GM12878 (cell line): ENCODE measurements around the gene SCARB2. TPM values are rescaled to one million over a fixed set of nuclear protein-coding genes. Genes with fewer than 3 reads are reported as not detected.

Experiments
- ATAC-seq: fragments of 200-7000 bp; cut with Tn5 transposase; 3 replicates; pipeline ENCODE4 v1.9.1; 2020; ENCODE audit warnings: mild to moderate bottlenecking, moderate library complexity
- BruUV-seq: library from RNA; stranded (reverse); fragments of 400-500 nt; replicated peaks from 2 replicates; lab custom pipeline; 2021; lab: Mats Ljungman, UMichigan
- CTCF ChIA-PET: fragments of 300-600 bp; sonication (Branson Sonifier 250); formaldehyde crosslinking; extraction: SDS; loops from one replicate; lab custom pipeline; 2021; ENCODE audit warnings: inconsistent platforms; lab: Yijun Ruan, JAX
- POLR2A ChIA-PET: fragments of 350-600 bp; formaldehyde crosslinking; extraction: SDS; loops from one replicate; lab custom pipeline; 2021; ENCODE audit warnings: inconsistent platforms; lab: Charles Lee
- RAD21 ChIA-PET: fragments of 300-600 bp; sonication (Branson Sonifier 250); formaldehyde crosslinking; loops from one replicate; lab custom pipeline; 2023; ENCODE audit warnings: antibody characterized with exemption; ENCODE audit not compliant: unreplicated experiment; lab: Charles Lee
- SMC1A ChIA-PET: fragments of 300-600 bp; sonication (Branson Sonifier 250); formaldehyde crosslinking; loops from one replicate; lab custom pipeline; 2023; ENCODE audit not compliant: unreplicated experiment, uncharacterized antibody; lab: Charles Lee
- DNase-seq: peaks from one replicate; pipeline ENCODE4 v3.0.0-alpha.2; 2011; ENCODE audit warnings: low read depth, low spot score
- FAIRE-seq: peaks from 3 replicates; lab custom pipeline; 2011; peaks lifted over from hg19 to GRCh38; lab: Jason Lieb, UNC
- H2AFZ ChIP-seq: 2 replicates; pipeline ENCODE4 v1.6.0; 2011; ENCODE audit warnings: low read depth, low read length, control low read depth; ENCODE audit not compliant: control insufficient read depth
- H3K27ac ChIP-seq: 2 replicates; pipeline ENCODE4 v1.5.1; 2011; ENCODE audit warnings: control low read depth; ENCODE audit not compliant: control insufficient read depth, insufficient read depth
- H3K27me3 ChIP-seq, 2 experiments: replicated peaks in 1 of 2; 2 replicates each; pipeline versions ENCODE4 v1.6.0 to v1.6.1; 2011; ENCODE audit warnings: low read length in 1 of 2; ENCODE audit not compliant: control insufficient read depth in 2 of 2, insufficient read depth in 2 of 2
- H3K36me3 ChIP-seq, 2 experiments: 2 replicates each; pipeline ENCODE4 v1.5.1; 2011; ENCODE audit warnings: low read length in 1 of 2; ENCODE audit not compliant: control insufficient read depth in 2 of 2, insufficient read depth in 2 of 2
- H3K4me1 ChIP-seq: 2 replicates; pipeline ENCODE4 v1.6.1; 2011; ENCODE audit warnings: mild to moderate bottlenecking, low read length, moderate library complexity, mixed read lengths; ENCODE audit not compliant: control insufficient read depth, insufficient read depth
- H3K4me2 ChIP-seq: 2 replicates; pipeline ENCODE4 v1.6.0; 2011; ENCODE audit warnings: control low read depth; ENCODE audit not compliant: control insufficient read depth, insufficient read depth
- H3K4me3 ChIP-seq: fragments of 200-600 bp; sonication (generic); 2 replicates; pipeline ENCODE4 v1.5.1; 2016
- H3K79me2 ChIP-seq: 2 replicates; pipeline ENCODE4 v1.6.0; 2011; ENCODE audit warnings: low read length; ENCODE audit not compliant: control insufficient read depth, insufficient read depth
- H3K9ac ChIP-seq: 2 replicates; pipeline ENCODE4 v1.8.0; 2011; ENCODE audit warnings: low read length, control low read depth, mixed read lengths; ENCODE audit not compliant: control insufficient read depth, insufficient read depth
- H3K9me3 ChIP-seq: replicated peaks from 3 replicates; pipeline ENCODE4 v1.5.1; 2011; ENCODE audit warnings: mild to moderate bottlenecking, low read length; ENCODE audit not compliant: control insufficient read depth, insufficient read depth
- H4K20me1 ChIP-seq: 2 replicates; pipeline ENCODE4 v1.6.0; 2011; ENCODE audit not compliant: control insufficient read depth, insufficient read depth
- E4F1 ChIP-seq: fragments of 450-650 bp; IDR thresholded peaks from 2 replicates; pipeline ENCODE4 v1.6.1; 2018; ENCODE audit warnings: borderline replicate concordance, mild to moderate bottlenecking; ENCODE audit not compliant: partially characterized antibody
- GABPA ChIP-seq: IDR thresholded peaks from 2 replicates; pipeline ENCODE4 v1.6.1; 2014; ENCODE audit warnings: antibody characterized with exemption, low read depth, mild to moderate bottlenecking, inconsistent platforms
- REST ChIP-seq: IDR thresholded peaks from 2 replicates; pipeline ENCODE4 v1.6.1; 2012; ENCODE audit warnings: mild to moderate bottlenecking, low read depth, low read length
- TAF1 ChIP-seq: IDR thresholded peaks from 2 replicates; pipeline ENCODE4 v1.6.1; 2011; ENCODE audit warnings: mild to moderate bottlenecking, low read depth, low read length, borderline replicate concordance
- ZBTB40 ChIP-seq: fragments of 450-650 bp; IDR thresholded peaks from 2 replicates; pipeline ENCODE4 v1.6.1; 2016; ENCODE audit warnings: mild to moderate bottlenecking, moderate library complexity, borderline replicate concordance
- ZNF592 ChIP-seq: fragments of 450-650 bp; IDR thresholded peaks from 2 replicates; pipeline ENCODE4 v1.6.1; 2017; ENCODE audit warnings: mild to moderate bottlenecking, moderate library complexity
- WGBS: methylation state at CpG from one replicate; pipeline ENCODE4 v1.1.6; 2016; ENCODE audit warnings: low lambda C conversion rate; ENCODE audit not compliant: insufficient replicate concordance, insufficient coverage; ENCODE audit errors: missing lambda C conversion rate; 5-methylcytosine and 5-hydroxymethylcytosine counted together
- in situ Hi-C: fragments of 300-500 bp; cut with MboI; formaldehyde crosslinking; loops from 9 replicates; pipeline ENCODE4 v1.14.3; 2018; ENCODE audit warnings: mixed read lengths
- intact Hi-C: fragments of 100-400 bp; cut with micrococcal nuclease; formaldehyde crosslinking; loops from one replicate; pipeline ENCODE4 v1.14.2; 2022; ENCODE audit not compliant: unreplicated experiment
- polyA plus RNA-seq, 11 experiments: library from polyadenylated mRNA; depleted of rRNA in 4 of 11; unstranded in 6 of 11; stranded (reverse) in 5 of 11; fragments of >200 nt; fragmentation: Nextera tagmentation in 4 of 11; fragmentation: Illumina TruSeq in 1 of 11; extraction: Ambion mirVana in 4 of 11; extraction: Trizol in 1 of 11; gene quantifications; 1 replicate in 1 of 11; 2 replicates in 10 of 11; pipeline versions ENCODE4 v1.2.1 to v1.2.3, GENCODE V29; 2011 to 2016; ENCODE audit warnings: inconsistent platforms in 2 of 11, missing spikeins in 2 of 11, low read depth in 1 of 11
- total RNA-seq, 4 experiments: library from RNA; depleted of rRNA in 3 of 4; stranded (reverse); fragments of >200 nt in 3 of 4; fragmentation: Illumina TruSeq in 1 of 4; extraction: Trizol in 1 of 4; gene quantifications; 2 replicates each; pipeline versions ENCODE4 v1.2.1 to v1.2.3, GENCODE V29; 2013 to 2021

The SCARB2 gene
- total and polyA plus RNA-seq, 10 of the 15 experiments (the other 5 are each of a cell fraction or from before 2014, with no cell fraction given) = 2.1 to 11.7 (median 9.5) TPM

DNA sequence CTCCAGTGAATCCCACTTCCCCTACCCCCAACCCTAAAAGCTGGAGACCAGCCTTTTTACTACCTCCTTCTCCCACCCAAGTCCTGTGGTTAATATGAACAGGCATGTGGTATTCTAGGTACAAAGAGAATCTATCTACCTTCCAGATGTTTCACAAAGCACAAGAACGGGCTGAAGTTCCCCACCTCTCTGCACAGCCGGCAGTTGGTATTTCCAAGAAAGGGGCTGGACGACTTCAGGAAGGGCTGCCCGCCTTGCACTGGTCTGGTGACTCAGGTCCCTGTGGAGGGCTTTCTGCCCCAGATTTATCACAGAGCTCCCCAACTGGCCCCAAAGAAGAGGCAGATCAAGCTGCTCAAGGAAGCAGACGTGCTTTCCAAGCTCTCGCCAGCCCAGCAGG, 42.4 kb upstream of the SCARB2 start:
- FAIRE-seq (no peak), ATAC-seq (no peak), DNase-seq (no peak)
- TF ChIP-seq ZNF592 = no peak
- TF ChIP-seq TAF1 = no peak
- TF ChIP-seq REST = no peak
- TF ChIP-seq E4F1 = no peak
- TF ChIP-seq GABPA = no peak
- TF ChIP-seq ZBTB40 = no peak
- H3K4me3 ChIP-seq = no peak overlapping the region
- RAD21 ChIA-PET = no interaction called here
- no peak overlapping the region for H2AFZ ChIP-seq
- no peaks in the 10 kb centered on the region; the same call in 2 of the 3 replicates for H3K9me3 ChIP-seq
- no peaks in the 10 kb centered on the region for H4K20me1 ChIP-seq
- peaks cover 2% of the 10 kb centered on the region in 2 experiments for H3K27me3 ChIP-seq
- SMC1A ChIA-PET = interaction anchor here (0.8 kb wide), 1 partner anchor 121 kb away, joined by 3 read pairs; no protein-coding TSS in a partner anchor
- CTCF ChIA-PET = interaction anchor here (2.7 kb wide), 1 partner anchor 75 kb away, joined by 12 read pairs; no protein-coding TSS in a partner anchor
- H3K4me2 ChIP-seq = no peak overlapping the region
- in situ Hi-C loops (no loop called here), intact Hi-C loops (no loop called here)
- H3K36me3 ChIP-seq = no peaks in the 10 kb centered on the region
- 33% methylated on average over 6 of the region's 6 CpGs for WGBS
- H3K79me2 ChIP-seq = no peaks in the 10 kb centered on the region
- no peak overlapping the region for H3K27ac ChIP-seq
- no TSS peak for BruUV-seq
- H3K9ac ChIP-seq = no peak overlapping the region
- H3K4me1 ChIP-seq = no peaks in the 10 kb centered on the region
- POLR2A ChIA-PET = no interaction called here
